Stromal cell of bone marrow (primary cell): ENCODE data around the gene APBB2.
A peak's percentile ranks its signal among the peaks of the same experiment; 100 is the strongest.

Source experiments
- DNase-seq: peaks from one replicate; pipeline ENCODE4 v3.0.0-alpha.2; 2012; ENCODE audit warnings: low read depth

Gene APBB2

GRCh38 chr4:40850496-40850895, 363.8 kb downstream of the APBB2 start:
- no peak for DNase-seq

- peak; percentile 14 for DNase-seq
Observed at GRCh38 chr4:40848940-40849339, 365.4 kb downstream of the APBB2 start.

GRCh38 chr4:40848251-40848650, 366.1 kb downstream of the APBB2 start:
- no peak for DNase-seq

- DNase-seq, result no peak
Observed at GRCh38 chr4:40846532-40846931, 367.8 kb downstream of the APBB2 start.

- DNase-seq, result peak; percentile 2
Observed at GRCh38 chr4:40845154-40845835, 369.0 kb downstream of the APBB2 start.

- no peak for DNase-seq
Observed at GRCh38 chr4:40844261-40844660, 370.1 kb downstream of the APBB2 start.

- no peak for DNase-seq
Observed at GRCh38 chr4:40843696-40844095, 370.6 kb downstream of the APBB2 start.

- no peak for DNase-seq
Observed at GRCh38 chr4:40842725-40843423, 371.5 kb downstream of the APBB2 start.

- no peak for DNase-seq
Observed at GRCh38 chr4:40842318-40842717, 372.0 kb downstream of the APBB2 start.

- peak; percentile 42 for DNase-seq
Observed at GRCh38 chr4:40840985-40841571, 373.3 kb downstream of the APBB2 start.

GRCh38 chr4:40840255-40840984, 373.9 kb downstream of the APBB2 start:
- no peak for DNase-seq

GRCh38 chr4:40838742-40839141, 375.6 kb downstream of the APBB2 start:
- DNase-seq, result no peak

GRCh38 chr4:40837094-40837870, 377.1 kb downstream of the APBB2 start:
- no peak for DNase-seq

GRCh38 chr4:40833212-40833611, 381.1 kb downstream of the APBB2 start:
- no peak for DNase-seq

GRCh38 chr4:40832175-40832574, 382.2 kb downstream of the APBB2 start:
- no peak for DNase-seq

GRCh38 chr4:40831146-40831907, 383.0 kb downstream of the APBB2 start:
- DNase-seq, result no peak

GRCh38 chr4:40829586-40829985, 384.8 kb downstream of the APBB2 start:
- DNase-seq, result no peak

GRCh38 chr4:40828661-40829060, 385.7 kb downstream of the APBB2 start:
- no peak for DNase-seq

- DNase-seq, result no peak
Observed at GRCh38 chr4:40827758-40828157, 386.6 kb downstream of the APBB2 start.

GRCh38 chr4:40826821-40827220, 387.5 kb downstream of the APBB2 start:
- no peak for DNase-seq
